Naive thymus-derived CD8-positive, alpha-beta T cell (primary cell): Measurements from ENCODE around the gene CYP46A1. TPM values are rescaled to one million over a fixed set of nuclear protein-coding genes. Genes with fewer than 3 reads are reported as not detected.
A peak's percentile ranks its signal among the peaks of the same experiment; 100 is the strongest.

ENCODE experiments used
- ATAC-seq, 2 donors: fragments of 150-1000 bp; cut with Tn5 transposase in 1 of 2; sonication (Bioruptor Pico), chemical (Tn5 transposase) in 1 of 2; 1 replicate in 1 of 2; 2 replicates in 1 of 2; pipeline ENCODE4 v1.10.0; 2021; ENCODE audit warnings: mild to moderate bottlenecking in 2 of 2, moderate library complexity in 2 of 2
- POLR2A ChIA-PET: fragments of 350-600 bp; sonication (Branson Sonifier 250); formaldehyde crosslinking; loops from one replicate; lab custom pipeline; 2021; ENCODE audit warnings: antibody characterized with exemption; lab: Charles Lee
- DNase-seq, 10 donors: peaks; one replicate each; pipeline versions ENCODE4 v3.0.0 to v3.0.0-alpha.2; 2020 to 2022
- H3K27ac Mint-ChIP-seq, 10 donors: one replicate each; pipeline ENCODE4 v1.8.0; 2020 to 2022; ENCODE audit warnings: mild to moderate bottlenecking in 10 of 10, mixed read lengths in 10 of 10, moderate library complexity in 4 of 10, inconsistent platforms in 1 of 10
- H3K27me3 Mint-ChIP-seq, 5 donors: one replicate each; pipeline ENCODE4 v1.8.0; 2021 to 2022; ENCODE audit warnings: mixed read lengths in 5 of 5
- H3K36me3 Mint-ChIP-seq, 3 donors: one replicate each; pipeline ENCODE4 v1.8.0; 2020 to 2022; ENCODE audit warnings: mixed read lengths in 3 of 3, mild to moderate bottlenecking in 2 of 3, inconsistent platforms in 1 of 3
- H3K4me1 Mint-ChIP-seq, 4 donors: one replicate each; pipeline ENCODE4 v1.8.0; 2021 to 2022; ENCODE audit warnings: mixed read lengths in 4 of 4
- H3K4me3 Mint-ChIP-seq, 10 donors: one replicate each; pipeline ENCODE4 v1.8.0; 2020 to 2022; ENCODE audit warnings: mild to moderate bottlenecking in 10 of 10, mixed read lengths in 10 of 10, moderate library complexity in 6 of 10, inconsistent platforms in 1 of 10
- H3K9me3 Mint-ChIP-seq, 9 donors: one replicate each; pipeline ENCODE4 v1.8.0; 2020 to 2022; ENCODE audit warnings: mixed read lengths in 9 of 9, mild to moderate bottlenecking in 3 of 9, inconsistent platforms in 1 of 9, moderate library complexity in 1 of 9
- polyA plus RNA-seq, 3 donors: library from polyadenylated mRNA; unstranded; fragments of 300-500 nt; fragmentation: Illumina TruSeq; gene quantifications; one replicate each; pipeline ENCODE4 v1.2.3, GENCODE V29; 2021
- total RNA-seq, 8 experiments: library from RNA in 2 of 8; stranded (reverse) in 2 of 8; gene quantifications; one replicate each; pipeline ENCODE4 v1.2.3 and lab custom pipeline; 2021 to 2026

Gene CYP46A1
- total and polyA plus RNA-seq, 5 experiments from 2014 or later = 0.02 to 0.44 (median 0.41) TPM; not detected in 2

GRCh38 chr14:99742074-99742473 is 58.0 kb downstream of the CYP46A1 start:
- H3K9me3 Mint-ChIP-seq = peaks cover 0 to 1% (median 0%) of the 10 kb centered on the region in 9 donors
- H3K27ac Mint-ChIP-seq = peak overlapping the region in 1 of 10 donors; percentile 9
- POLR2A ChIA-PET = interaction anchor here (0.8 kb wide), 1 partner anchor 10 kb away, joined by 3 read pairs; no protein-coding TSS in a partner anchor
- DNase-seq (no peak), ATAC-seq (no peak)
- no peak overlapping the region for H3K4me3 Mint-ChIP-seq
- no peaks in the 10 kb centered on the region for H3K36me3 Mint-ChIP-seq
- H3K4me1 Mint-ChIP-seq = peaks cover 2 to 14% (median 7%) of the 10 kb centered on the region in 4 donors
- peaks cover 4 to 45% (median 24%) of the 10 kb centered on the region in 5 donors for H3K27me3 Mint-ChIP-seq

GRCh38 chr14:99742509-99743487 is 58.7 kb downstream of the CYP46A1 start:
- H3K9me3 Mint-ChIP-seq = peaks cover 0 to 1% (median 0%) of the 10 kb centered on the region in 9 donors
- H3K27ac Mint-ChIP-seq = no peak overlapping the region
- DNase-seq (no peak), ATAC-seq (no peak)
- no peaks in the 10 kb centered on the region for H3K36me3 Mint-ChIP-seq
- POLR2A ChIA-PET = interaction anchor here (0.8 kb wide), 1 partner anchor 10 kb away, joined by 3 read pairs; no protein-coding TSS in a partner anchor
- H3K27me3 Mint-ChIP-seq = peaks cover 4 to 38% (median 20%) of the 10 kb centered on the region in 5 donors
- peaks cover 2 to 14% (median 8%) of the 10 kb centered on the region in 4 donors for H3K4me1 Mint-ChIP-seq
- H3K4me3 Mint-ChIP-seq = no peak overlapping the region

- H3K27ac Mint-ChIP-seq = no peak overlapping the region
- peaks cover 0 to 1% (median 0%) of the 10 kb centered on the region in 9 donors for H3K9me3 Mint-ChIP-seq
- peaks cover 4 to 33% (median 18%) of the 10 kb centered on the region in 5 donors for H3K27me3 Mint-ChIP-seq
- POLR2A ChIA-PET = no interaction called here
- no peaks in the 10 kb centered on the region for H3K36me3 Mint-ChIP-seq
- DNase-seq (no peak), ATAC-seq (no peak)
- H3K4me1 Mint-ChIP-seq = peaks cover 2 to 14% (median 8%) of the 10 kb centered on the region in 4 donors
- H3K4me3 Mint-ChIP-seq = no peak overlapping the region
Measured at GRCh38 chr14:99744199-99744872, 60.2 kb downstream of the CYP46A1 start.

- POLR2A ChIA-PET = no interaction called here
- H3K4me3 Mint-ChIP-seq = no peak overlapping the region
- no peaks in the 10 kb centered on the region for H3K36me3 Mint-ChIP-seq
- H3K4me1 Mint-ChIP-seq = peaks cover 2 to 14% (median 8%) of the 10 kb centered on the region in 4 donors
- H3K9me3 Mint-ChIP-seq = peaks cover 0 to 1% (median 0%) of the 10 kb centered on the region in 9 donors
- peaks cover under 1 to 33% (median 14%) of the 10 kb centered on the region in 5 donors for H3K27me3 Mint-ChIP-seq
- ATAC-seq = no peak
- H3K27ac Mint-ChIP-seq = no peak overlapping the region
- DNase-seq = no peak
Measured at GRCh38 chr14:99744873-99745224, 60.8 kb downstream of the CYP46A1 start.

GRCh38 chr14:99745307-99745951 is 61.3 kb downstream of the CYP46A1 start:
- no peak overlapping the region for H3K27ac Mint-ChIP-seq

GRCh38 chr14:99747167-99747566 is 63.1 kb downstream of the CYP46A1 start:
- H3K4me3 Mint-ChIP-seq = peak overlapping the region in 3 of 10 donors; percentile 35 to 48 (median 45)
- POLR2A ChIA-PET = interaction anchor here (0.6 kb wide), 1 partner anchor 615 kb away, joined by 3 read pairs; no protein-coding TSS in a partner anchor
- peak in 1 of 10 donors; percentile 10 for DNase-seq
- no peak for ATAC-seq
- peaks cover 8 to 39% (median 21%) of the 10 kb centered on the region in 5 donors for H3K27me3 Mint-ChIP-seq
- H3K9me3 Mint-ChIP-seq = peaks cover 0 to under 1% (median 0%) of the 10 kb centered on the region in 9 donors
- peak overlapping the region in 3 of 10 donors; percentile 4 to 72 (median 68) for H3K27ac Mint-ChIP-seq
- peaks cover 2 to 20% (median 16%) of the 10 kb centered on the region in 4 donors for H3K4me1 Mint-ChIP-seq
- no peaks in the 10 kb centered on the region for H3K36me3 Mint-ChIP-seq

More at GRCh38 chr14:99745307-99745951, 61.3 kb downstream of the CYP46A1 start:
- POLR2A ChIA-PET = no interaction called here
- peaks cover 0 to 1% (median 0%) of the 10 kb centered on the region in 9 donors for H3K9me3 Mint-ChIP-seq
- peak overlapping the region in 1 of 10 donors; percentile 35 for H3K4me3 Mint-ChIP-seq
- H3K27me3 Mint-ChIP-seq = peaks cover 0 to 37% (median 16%) of the 10 kb centered on the region in 5 donors
- H3K36me3 Mint-ChIP-seq = no peaks in the 10 kb centered on the region
- DNase-seq (no peak), ATAC-seq (no peak)
- H3K4me1 Mint-ChIP-seq = peaks cover 2 to 14% (median 8%) of the 10 kb centered on the region in 4 donors

GRCh38 chr14:99747582-99748330 is 63.7 kb downstream of the CYP46A1 start:
- Mint-ChIP-seq H3K27me3 (peaks cover 9 to 40% (median 22%) of the 10 kb centered on the region in 5 donors), H3K36me3 (no peaks in the 10 kb centered on the region), H3K4me3 (peak overlapping the region in 1 of 10 donors; percentile 48), H3K27ac (peak overlapping the region in 1 of 10 donors; percentile 68), H3K9me3 (no peaks in the 10 kb centered on the region), H3K4me1 (peaks cover 3 to 23% (median 21%) of the 10 kb centered on the region in 4 donors)
- peak in 1 of 10 donors; percentile 27 for DNase-seq
- ATAC-seq = no peak
- POLR2A ChIA-PET = interaction anchor here (0.6 kb wide), 1 partner anchor 616 kb away, joined by 3 read pairs; no protein-coding TSS in a partner anchor

GRCh38 chr14:99748529-99748928 is 64.4 kb downstream of the CYP46A1 start:
- DNase-seq (no peak), ATAC-seq (no peak)
- Mint-ChIP-seq H3K9me3 (no peaks in the 10 kb centered on the region), H3K27ac (no peak overlapping the region), H3K27me3 (peaks cover 12 to 48% (median 29%) of the 10 kb centered on the region in 5 donors), H3K4me3 (peak overlapping the region in 1 of 10 donors; percentile 8), H3K4me1 (peaks cover 7 to 30% (median 27%) of the 10 kb centered on the region in 4 donors), H3K36me3 (no peaks in the 10 kb centered on the region)
- POLR2A ChIA-PET = no interaction called here

GRCh38 chr14:99749142-99749541 is 65.0 kb downstream of the CYP46A1 start:
- POLR2A ChIA-PET = no interaction called here
- H3K27me3 Mint-ChIP-seq = peaks cover 14 to 54% (median 29%) of the 10 kb centered on the region in 5 donors
- ATAC-seq = no peak

GRCh38 chr14:99749763-99750715 is 65.9 kb downstream of the CYP46A1 start:
- Mint-ChIP-seq H3K27ac (no peak overlapping the region), H3K4me3 (no peak overlapping the region), H3K27me3 (peaks cover 18 to 63% (median 25%) of the 10 kb centered on the region in 5 donors), H3K36me3 (no peaks in the 10 kb centered on the region), H3K4me1 (peaks cover 9 to 32% (median 29%) of the 10 kb centered on the region in 4 donors), H3K9me3 (no peaks in the 10 kb centered on the region)
- ATAC-seq = no peak
- DNase-seq = no peak
- POLR2A ChIA-PET = interaction anchor here (0.6 kb wide), 1 partner anchor 228 kb away, joined by 4 read pairs; no protein-coding TSS in a partner anchor

More at GRCh38 chr14:99749142-99749541, 65.0 kb downstream of the CYP46A1 start:
- Mint-ChIP-seq H3K4me1 (peaks cover 9 to 32% (median 29%) of the 10 kb centered on the region in 4 donors), H3K9me3 (no peaks in the 10 kb centered on the region), H3K27ac (no peak overlapping the region), H3K36me3 (no peaks in the 10 kb centered on the region), H3K4me3 (no peak overlapping the region)
- DNase-seq = no peak
